ENCODE data around the gene SNX15. TPM values are rescaled to one million over a fixed set of nuclear protein-coding genes. Genes with fewer than 3 reads are reported as not detected.

Gene SNX15
- total and polyA plus RNA-seq, 2 donors (not counting 3 experiments of a cell fraction or from before 2014, with no cell fraction given), result 15.5 to 21.8 TPM

- BruUV-seq (replicated peaks), result no TSS peak
- Histone ChIP-seq H3K36me3 (ENCODE audit: control insufficient read depth in 2 of 2, extremely low read depth in 1 of 2, insufficient read depth in 2 of 2, low read length in 2 of 2) (no peaks in the 10 kb centered on the region), H3K79me2 (ENCODE audit: control insufficient read depth, insufficient read depth, low read length) (no peaks in the 10 kb centered on the region), H3K9me3 (replicated peaks; ENCODE audit: control insufficient read depth, insufficient read depth, low read length) (no peaks in the 10 kb centered on the region), H3K4me1 (ENCODE audit: control insufficient read depth, extremely low read depth, insufficient read depth, low read length) (no peaks in the 10 kb centered on the region), H3K27me3 (ENCODE audit: control insufficient read depth in 2 of 2, insufficient read depth in 2 of 2, low read length in 2 of 2) (no peaks in the 10 kb centered on the region), H3K9me1 (replicated peaks; ENCODE audit: control insufficient read depth, extremely low read depth, insufficient read depth, low read length) (no peaks in the 10 kb centered on the region), H3K4me3 (replicated peaks in 1 of 3; ENCODE audit: insufficient read depth in 1 of 3, low read depth in 1 of 3, low read length in 3 of 3) (no peak overlapping the region), H3K9ac (replicated peaks; ENCODE audit: extremely low read depth, insufficient read depth, low read length) (no peak overlapping the region), H3K4me2 (ENCODE audit: insufficient read depth, low read length) (no peak overlapping the region), H4K20me1 (replicated peaks; ENCODE audit: control insufficient read depth, extremely low read depth, insufficient read depth, low read length) (no peaks in the 10 kb centered on the region), H3K27ac (ENCODE audit: insufficient read depth, low read depth, low read length) (no peak overlapping the region), H2AFZ (ENCODE audit: low read depth, low read length) (no peak overlapping the region)
- dilution Hi-C loops (cut with MboI; ENCODE audit: extremely low pct_ligation_motif_present, low sequenced_read_pairs), result no loop called here
- DNase-seq (ENCODE audit: low read depth, low spot score), result no peak
- ChIA-PET CTCF (interaction anchor here (1.0 kb wide), 1 partner anchor 8 kb away, joined by 3 read pairs; the partner anchor contains the start of gene NAALADL1), POLR2A (interaction anchor here (0.5 to 0.6 kb wide), 2 partner anchors 188 to 264 kb away, joined by 6 to 12 read pairs; no protein-coding TSS in a partner anchor)
- intact Hi-C loops (cut with micrococcal nuclease), result no loop called here
- TF ChIP-seq JUN (IDR thresholded peaks at IDR 0.05; ENCODE audit: borderline replicate concordance, insufficient read depth, insufficient read length, low read depth) (no peak), EZH2 (IDR thresholded peaks at IDR 0.05; ENCODE audit: borderline replicate concordance, low read depth, low read length, severe bottlenecking) (no peak), FOS (IDR thresholded peaks at IDR 0.05; ENCODE audit: borderline replicate concordance, insufficient read depth, low read length) (no peak), CTCF (IDR thresholded peaks at IDR 0.05; ENCODE audit: extremely low read depth in 1 of 2, insufficient read depth in 1 of 2, low read depth in 1 of 2, low read length in 2 of 2) (no peak), POLR2A (IDR thresholded peaks at IDR 0.05; ENCODE audit: low read depth, low read length) (no peak), MYC (IDR thresholded peaks at IDR 0.05; ENCODE audit: low read depth, low read length) (no peak), POLR2AphosphoS5 (IDR thresholded peaks at IDR 0.05; ENCODE audit: insufficient read depth, low read depth, low read length) (no peak), MAX (IDR thresholded peaks at IDR 0.05; ENCODE audit: insufficient read depth, insufficient read length) (no peak), GATA2 (IDR thresholded peaks at IDR 0.05; ENCODE audit: insufficient read depth, insufficient read length, low read depth, low read length) (no peak)
- FAIRE-seq, result no peak
Observed at GRCh38 chr11:65066805-65067291, 39.6 kb downstream of the SNX15 start.
